ENCODE data around the gene TSTD1.
"Not testable (repeated sequence)": the region's sequence is repeated elsewhere in the genome, so short reads cannot be mapped to it uniquely, and the experiment has no call there.

GRCh38 chr1:161022432-161022831 lies 16.3 kb downstream of the TSTD1 start:
- not testable (repeated sequence) for TF ChIP-seq POLR2A (IDR thresholded peaks at IDR 0.05; ENCODE audit: low read depth, low read length); ZNF274 (IDR thresholded peaks at IDR 0.05; ENCODE audit: insufficient read depth, insufficient read length); NR2C2 (IDR thresholded peaks at IDR 0.05; ENCODE audit: borderline replicate concordance, control insufficient read depth, insufficient read length, low read depth); HDGF (IDR thresholded peaks at IDR 0.05); MAX (IDR thresholded peaks at IDR 0.05; ENCODE audit: low read depth, low read length); CTCF (IDR thresholded peaks at IDR 0.05 in 2 of 3, conservative IDR thresholded peaks at IDR 0.05 in 1 of 3; ENCODE audit: control insufficient read depth in 2 of 3, extremely low read depth in 1 of 3, insufficient read depth in 1 of 3, low read depth in 3 of 3, low read length in 3 of 3); STAT3 (IDR thresholded peaks at IDR 0.05; ENCODE audit: low read depth, low read length); E2F8 (IDR thresholded peaks at IDR 0.05; ENCODE audit: low read depth, partially characterized antibody); BACH1 (IDR thresholded peaks at IDR 0.05; ENCODE audit: borderline replicate concordance); CUX1 (IDR thresholded peaks at IDR 0.05; ENCODE audit: insufficient replicate concordance, low read depth, low read length); ZBED1 (IDR thresholded peaks at IDR 0.05; ENCODE audit: borderline replicate concordance); E2F4 (IDR thresholded peaks at IDR 0.05; ENCODE audit: low read depth, low read length); GATAD2B (conservative IDR thresholded peaks at IDR 0.05; ENCODE audit: low read depth); SMAD1 (IDR thresholded peaks at IDR 0.05; ENCODE audit: low read depth, partially characterized antibody)
